ENCODE data around the gene PRDX1.

The PRDX1 gene

DNA sequence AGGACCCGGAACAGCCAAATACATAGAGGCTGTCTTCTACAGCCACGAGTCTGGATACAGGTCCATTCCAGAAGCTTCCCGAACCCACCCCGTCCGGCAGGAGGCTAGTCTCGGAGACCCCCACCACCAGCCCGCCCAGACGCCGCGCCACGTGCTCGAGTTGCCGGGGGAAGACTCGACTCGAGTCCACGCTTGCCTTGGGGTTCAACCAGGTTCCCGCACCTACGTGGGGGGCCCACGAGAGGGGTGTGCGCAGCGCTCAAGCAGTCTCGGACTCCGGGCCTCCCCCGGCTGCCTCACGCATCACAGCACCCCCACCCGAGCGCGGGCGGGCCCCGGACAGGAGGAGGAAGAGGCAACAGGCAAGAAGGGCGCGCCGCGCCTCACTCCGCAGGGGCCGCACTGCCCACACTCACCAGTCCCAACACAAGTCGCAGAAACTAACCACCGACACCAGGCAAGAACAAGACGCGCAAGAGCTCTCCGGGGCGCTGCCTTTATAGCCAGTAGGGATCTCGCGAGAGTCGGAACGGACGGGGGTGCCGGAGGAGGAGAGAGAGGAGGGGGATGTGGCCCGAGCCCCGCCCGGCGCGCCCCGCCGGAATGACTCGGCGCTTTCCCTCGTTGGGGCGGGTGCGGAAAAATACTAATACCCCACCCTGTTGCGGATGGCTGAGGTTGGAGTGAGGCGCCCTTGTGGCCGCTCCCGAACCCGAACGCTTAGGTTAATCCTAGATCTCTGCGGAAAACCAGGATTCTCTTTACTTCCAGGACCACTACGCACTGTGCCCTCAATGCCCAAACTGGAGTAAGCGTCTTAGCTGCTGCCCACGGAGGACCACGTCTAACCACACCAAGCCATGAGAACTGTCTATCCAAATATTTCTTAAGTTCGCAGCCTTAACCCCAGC lies at the start of gene PRDX1:
Gene PRDX1, minus strand, starts transcription at position 472 of the 911 bp plus-strand sequence. CDS start 2,841 bp downstream, outside the sequence.
- peak; percentile 98 for DNase-seq

DNA sequence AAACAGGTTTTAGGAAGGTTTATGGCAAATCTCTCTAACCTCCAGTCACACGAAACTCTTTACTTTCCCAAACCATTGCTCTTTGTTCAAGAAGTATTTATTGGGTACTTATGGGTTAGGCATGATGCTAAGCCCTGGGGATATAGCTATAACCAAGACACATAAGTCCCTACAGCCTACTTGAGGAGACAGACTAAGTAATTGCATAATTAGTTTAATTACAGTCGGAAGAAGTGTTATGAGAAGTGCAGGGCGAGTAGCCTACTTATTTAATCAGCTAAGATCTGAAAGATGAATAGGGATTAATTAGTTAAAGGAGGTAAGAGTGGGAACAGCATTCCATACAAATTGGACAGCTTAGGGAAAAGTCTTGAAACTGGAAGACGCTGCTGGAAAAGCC lies 48.9 kb upstream of the PRDX1 start:
- no peak for DNase-seq

GRCh38 chr1:45569962-45570581 lies 48.4 kb upstream of the PRDX1 start:
- peak; percentile 77 for DNase-seq

- no peak for DNase-seq
Observed at GRCh38 chr1:45569571-45569961, 47.9 kb upstream of the PRDX1 start.

DNA sequence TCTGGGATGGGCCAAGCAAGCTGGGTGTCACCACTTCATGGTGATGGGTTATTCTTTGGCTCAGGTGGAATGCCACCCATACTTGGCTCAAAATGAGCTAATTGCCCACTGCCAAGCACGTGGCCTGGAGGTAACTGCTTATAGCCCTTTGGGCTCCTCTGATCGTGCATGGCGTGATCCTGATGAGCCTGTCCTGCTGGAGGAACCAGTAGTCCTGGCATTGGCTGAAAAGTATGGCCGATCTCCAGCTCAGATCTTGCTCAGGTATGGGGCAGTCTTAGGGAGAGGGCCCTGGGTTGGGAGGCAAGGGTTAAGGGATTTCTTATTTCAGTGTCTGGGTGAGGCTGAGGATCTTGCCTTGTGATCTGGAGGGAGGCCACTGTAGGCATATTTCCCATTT lies 46.7 kb upstream of the PRDX1 start:
- no peak for DNase-seq

- no peak for DNase-seq
Observed at GRCh38 chr1:45567911-45568310, 46.2 kb upstream of the PRDX1 start.

DNA sequence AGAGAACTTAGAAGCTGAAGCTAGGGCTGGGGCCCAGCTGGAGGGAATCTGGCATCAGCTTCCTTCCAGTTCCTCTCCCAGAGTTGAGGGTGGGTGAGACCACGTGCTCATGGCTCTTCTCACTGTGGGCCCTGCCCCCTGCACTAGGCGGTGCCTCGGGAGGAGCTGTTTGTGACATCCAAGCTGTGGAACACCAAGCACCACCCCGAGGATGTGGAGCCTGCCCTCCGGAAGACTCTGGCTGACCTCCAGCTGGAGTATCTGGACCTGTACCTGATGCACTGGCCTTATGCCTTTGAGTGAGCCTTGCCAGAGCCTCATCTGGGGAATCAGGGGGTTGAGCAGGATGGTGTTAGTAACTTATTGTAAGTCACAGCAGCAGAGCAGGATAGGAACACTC lies 45.0 kb upstream of the PRDX1 start:
- DNase-seq, result no peak

- no peak for DNase-seq
Observed at GRCh38 chr1:45563843-45564242, 42.2 kb upstream of the PRDX1 start.

- no peak for DNase-seq
Observed at GRCh38 chr1:45557422-45557944, 35.8 kb upstream of the PRDX1 start.

DNA sequence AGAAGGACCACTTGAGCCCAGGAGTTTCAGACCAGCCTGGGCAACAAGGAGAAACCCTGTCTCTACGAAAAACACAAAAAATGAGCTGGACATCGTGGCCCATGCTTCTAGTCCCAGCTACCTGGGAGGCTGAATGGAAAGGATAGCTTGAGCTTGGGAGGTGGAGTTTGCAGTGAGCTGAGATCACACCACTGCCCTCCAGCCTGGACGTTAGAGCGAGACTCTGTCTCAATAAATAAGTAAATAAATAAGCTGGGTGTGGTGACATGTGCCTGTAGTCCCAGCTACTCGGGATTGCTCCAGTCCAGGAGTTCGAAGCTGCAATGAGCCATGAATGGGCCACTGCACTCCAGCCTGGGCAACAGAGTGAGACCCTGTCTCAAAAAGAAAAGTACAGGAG lies 32.5 kb upstream of the PRDX1 start:
- no peak for DNase-seq

DNA sequence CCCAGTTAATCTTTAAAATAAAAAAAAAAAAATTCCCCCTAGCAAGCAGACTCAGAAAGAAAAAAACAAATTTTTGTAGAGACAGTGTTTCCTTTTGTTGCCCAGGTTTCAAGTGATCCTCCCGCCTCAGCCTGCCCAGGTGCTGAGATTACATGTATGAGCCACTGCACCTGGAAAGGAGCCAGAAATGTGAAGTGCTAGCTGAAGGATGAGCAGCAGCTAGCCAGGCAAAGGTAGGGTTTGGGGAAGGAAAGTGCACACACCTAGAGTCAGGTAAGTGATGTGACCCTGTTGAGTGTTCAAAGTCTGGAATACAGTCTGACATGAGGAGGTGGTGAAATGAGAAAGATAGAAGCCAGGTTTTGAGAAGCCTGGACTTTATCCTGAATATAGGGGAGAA lies 30.6 kb upstream of the PRDX1 start:
- no peak for DNase-seq

DNA sequence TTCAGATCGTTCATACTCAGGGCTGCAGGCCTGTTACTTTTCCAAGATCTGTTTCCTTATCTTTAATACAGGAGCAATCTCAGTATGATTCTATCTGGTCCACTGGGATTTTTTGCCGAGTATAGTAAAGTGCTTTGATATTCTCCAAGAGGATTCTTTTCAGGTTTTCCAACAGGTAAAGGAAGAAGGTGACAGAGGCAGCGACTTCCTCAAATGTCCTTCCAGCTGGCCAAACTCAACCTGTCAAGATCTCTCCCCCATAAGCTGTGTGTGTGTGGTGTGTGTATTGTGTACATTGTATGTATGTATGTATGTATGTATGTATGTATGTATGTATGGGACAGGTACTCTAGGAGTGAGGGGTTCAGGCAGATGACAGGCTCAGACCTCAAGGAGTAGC lies 30.0 kb upstream of the PRDX1 start:
- no peak for DNase-seq

- DNase-seq, result peak; percentile 96
Observed at GRCh38 chr1:45550401-45551351, 29.0 kb upstream of the PRDX1 start, which contains the start of gene AKR1A1. Gene AKR1A1 (plus strand): TSS chr1:45550826. CDS start chr1:45561795, 10,969 bp downstream.

- DNase-seq, result no peak
Observed at GRCh38 chr1:45545553-45546310, 24.0 kb upstream of the PRDX1 start.

- DNase-seq, result no peak
Observed at GRCh38 chr1:45545019-45545493, 23.4 kb upstream of the PRDX1 start.

DNA sequence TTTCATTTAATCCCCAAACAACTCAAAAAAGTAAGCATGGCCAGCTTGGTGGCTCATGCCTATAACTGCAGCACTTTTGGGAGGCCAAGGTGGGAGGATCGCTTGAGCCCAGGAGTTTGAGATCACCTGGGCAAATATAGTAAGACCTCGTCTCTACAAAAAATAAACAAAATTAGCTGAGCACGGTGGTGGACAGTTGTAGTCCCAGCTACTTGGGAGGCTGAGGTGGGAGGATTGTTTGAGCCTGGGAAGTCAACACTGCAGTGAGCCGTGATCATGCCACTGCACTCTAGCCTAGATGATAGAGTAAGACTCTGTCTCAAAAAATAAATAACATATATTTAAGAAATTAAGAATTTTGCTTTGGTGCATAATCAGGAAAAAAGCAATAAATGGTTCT lies 22.8 kb upstream of the PRDX1 start:
- no peak for DNase-seq

GRCh38 chr1:45543581-45544417 lies 22.1 kb upstream of the PRDX1 start:
- DNase-seq, result no peak

- DNase-seq, result no peak
Observed at GRCh38 chr1:45542591-45542990, 20.9 kb upstream of the PRDX1 start.

- DNase-seq, result no peak
Observed at GRCh38 chr1:45541193-45541592, 19.5 kb upstream of the PRDX1 start.

- DNase-seq, result no peak
Observed at GRCh38 chr1:45536886-45537285, 15.2 kb upstream of the PRDX1 start.

Measured in retina (tissue), 1 donor.